GM12878 (cell line): ENCODE data around the gene MAPT. TPM values are rescaled to one million over a fixed set of nuclear protein-coding genes. Genes with fewer than 3 reads are reported as not detected.

Experiments
- ATAC-seq: fragments of 200-7000 bp; cut with Tn5 transposase; 3 replicates; pipeline ENCODE4 v1.9.1; 2020; ENCODE audit warnings: mild to moderate bottlenecking, moderate library complexity
- BruUV-seq: library from RNA; stranded (reverse); fragments of 400-500 nt; replicated peaks from 2 replicates; lab custom pipeline; 2021; lab: Mats Ljungman, UMichigan
- CTCF ChIA-PET: fragments of 300-600 bp; sonication (Branson Sonifier 250); formaldehyde crosslinking; extraction: SDS; loops from one replicate; lab custom pipeline; 2021; ENCODE audit warnings: inconsistent platforms; lab: Yijun Ruan, JAX
- POLR2A ChIA-PET: fragments of 350-600 bp; formaldehyde crosslinking; extraction: SDS; loops from one replicate; lab custom pipeline; 2021; ENCODE audit warnings: inconsistent platforms; lab: Charles Lee
- RAD21 ChIA-PET: fragments of 300-600 bp; sonication (Branson Sonifier 250); formaldehyde crosslinking; loops from one replicate; lab custom pipeline; 2023; ENCODE audit warnings: antibody characterized with exemption; ENCODE audit not compliant: unreplicated experiment; lab: Charles Lee
- SMC1A ChIA-PET: fragments of 300-600 bp; sonication (Branson Sonifier 250); formaldehyde crosslinking; loops from one replicate; lab custom pipeline; 2023; ENCODE audit not compliant: unreplicated experiment, uncharacterized antibody; lab: Charles Lee
- DNase-seq: peaks from one replicate; pipeline ENCODE4 v3.0.0-alpha.2; 2011; ENCODE audit warnings: low read depth, low spot score
- FAIRE-seq: peaks from 3 replicates; lab custom pipeline; 2011; peaks lifted over from hg19 to GRCh38; lab: Jason Lieb, UNC
- H2AFZ ChIP-seq: 2 replicates; pipeline ENCODE4 v1.6.0; 2011; ENCODE audit warnings: low read depth, low read length, control low read depth; ENCODE audit not compliant: control insufficient read depth
- H3K27ac ChIP-seq: 2 replicates; pipeline ENCODE4 v1.5.1; 2011; ENCODE audit warnings: control low read depth; ENCODE audit not compliant: control insufficient read depth, insufficient read depth
- H3K27me3 ChIP-seq, 2 experiments: replicated peaks in 1 of 2; 2 replicates each; pipeline versions ENCODE4 v1.6.0 to v1.6.1; 2011; ENCODE audit warnings: low read length in 1 of 2; ENCODE audit not compliant: control insufficient read depth in 2 of 2, insufficient read depth in 2 of 2
- H3K36me3 ChIP-seq, 2 experiments: 2 replicates each; pipeline ENCODE4 v1.5.1; 2011; ENCODE audit warnings: low read length in 1 of 2; ENCODE audit not compliant: control insufficient read depth in 2 of 2, insufficient read depth in 2 of 2
- H3K4me1 ChIP-seq: 2 replicates; pipeline ENCODE4 v1.6.1; 2011; ENCODE audit warnings: mild to moderate bottlenecking, low read length, moderate library complexity, mixed read lengths; ENCODE audit not compliant: control insufficient read depth, insufficient read depth
- H3K4me2 ChIP-seq: 2 replicates; pipeline ENCODE4 v1.6.0; 2011; ENCODE audit warnings: control low read depth; ENCODE audit not compliant: control insufficient read depth, insufficient read depth
- H3K4me3 ChIP-seq: fragments of 200-600 bp; sonication (generic); 2 replicates; pipeline ENCODE4 v1.5.1; 2016
- H3K79me2 ChIP-seq: 2 replicates; pipeline ENCODE4 v1.6.0; 2011; ENCODE audit warnings: low read length; ENCODE audit not compliant: control insufficient read depth, insufficient read depth
- H3K9ac ChIP-seq: 2 replicates; pipeline ENCODE4 v1.8.0; 2011; ENCODE audit warnings: low read length, control low read depth, mixed read lengths; ENCODE audit not compliant: control insufficient read depth, insufficient read depth
- H3K9me3 ChIP-seq: replicated peaks from 3 replicates; pipeline ENCODE4 v1.5.1; 2011; ENCODE audit warnings: mild to moderate bottlenecking, low read length; ENCODE audit not compliant: control insufficient read depth, insufficient read depth
- H4K20me1 ChIP-seq: 2 replicates; pipeline ENCODE4 v1.6.0; 2011; ENCODE audit not compliant: control insufficient read depth, insufficient read depth
- ASH2L ChIP-seq: fragments of 300-600, 200-600 bp; sonication (generic); IDR thresholded peaks from 2 replicates; pipeline ENCODE4 v1.6.1; 2017; ENCODE audit warnings: low read depth, mild to moderate bottlenecking, borderline replicate concordance
- BHLHE40 ChIP-seq, 2 experiments: fragments of 450-650 bp in 1 of 2; IDR thresholded peaks; 2 replicates each; pipeline ENCODE4 v1.6.1; 2011 to 2017; ENCODE audit warnings: low read depth in 2 of 2, borderline replicate concordance in 1 of 2, improper control_type of control experiment in 1 of 2, low read length in 1 of 2, mild to moderate bottlenecking in 1 of 2
- CHD1 ChIP-seq: IDR thresholded peaks from 2 replicates; pipeline ENCODE4 v1.6.1; 2012; ENCODE audit warnings: low read depth, low read length, improper control_type of control experiment
- CTCF ChIP-seq, 3 experiments: IDR thresholded peaks in 2 of 3; conservative IDR thresholded peaks in 1 of 3; 2 replicates each; pipeline ENCODE4 v1.5.1; 2011; ENCODE audit warnings: low read depth in 3 of 3, low read length in 3 of 3, mild to moderate bottlenecking in 3 of 3, control low read depth in 2 of 3, moderate library complexity in 2 of 3, inconsistent platforms in 1 of 3, mixed read lengths in 1 of 3; ENCODE audit not compliant: control insufficient read depth in 2 of 3, insufficient read depth in 1 of 3; ENCODE audit errors: extremely low read depth in 1 of 3
- EGR1 ChIP-seq, 2 experiments: IDR thresholded peaks; 1 replicate in 1 of 2; 2 replicates in 1 of 2; pipeline ENCODE4 v1.6.1; 2011 to 2012; ENCODE audit warnings: low read depth in 2 of 2, low read length in 2 of 2, borderline replicate concordance in 1 of 2, mild to moderate bottlenecking in 1 of 2, moderate library complexity in 1 of 2
- KLF5 ChIP-seq: fragments of 450-650 bp; IDR thresholded peaks from 2 replicates; pipeline ENCODE4 v1.6.1; 2014; ENCODE audit warnings: mild to moderate bottlenecking; ENCODE audit not compliant: partially characterized antibody
- LARP7 ChIP-seq: fragments of 450-650 bp; IDR thresholded peaks from 2 replicates; pipeline ENCODE4 v1.6.1; 2017; ENCODE audit warnings: mild to moderate bottlenecking
- SP1 ChIP-seq: IDR thresholded peaks from one replicate; pipeline ENCODE4 v1.6.1; 2011; ENCODE audit warnings: low read depth, low read length
- SUZ12 ChIP-seq: fragments of 200-600 bp; sonication (generic); IDR thresholded peaks from one replicate; pipeline ENCODE4 v1.6.1; 2018; ENCODE audit warnings: antibody characterized with exemption, mild to moderate bottlenecking; ENCODE audit not compliant: unreplicated experiment
- ZBED1 ChIP-seq: IDR thresholded peaks from 2 replicates; pipeline ENCODE4 v1.6.1; 2016; ENCODE audit warnings: borderline replicate concordance
- ZNF274 ChIP-seq: IDR thresholded peaks from one replicate; pipeline ENCODE4 v1.8.0; 2011; ENCODE audit not compliant: insufficient read length, insufficient read depth
- WGBS: methylation state at CpG from one replicate; pipeline ENCODE4 v1.1.6; 2016; ENCODE audit warnings: low lambda C conversion rate; ENCODE audit not compliant: insufficient replicate concordance, insufficient coverage; ENCODE audit errors: missing lambda C conversion rate; 5-methylcytosine and 5-hydroxymethylcytosine counted together
- in situ Hi-C: fragments of 300-500 bp; cut with MboI; formaldehyde crosslinking; loops from 9 replicates; pipeline ENCODE4 v1.14.3; 2018; ENCODE audit warnings: mixed read lengths
- intact Hi-C: fragments of 100-400 bp; cut with micrococcal nuclease; formaldehyde crosslinking; loops from one replicate; pipeline ENCODE4 v1.14.2; 2022; ENCODE audit not compliant: unreplicated experiment
- polyA plus RNA-seq, 11 experiments: library from polyadenylated mRNA; depleted of rRNA in 4 of 11; unstranded in 6 of 11; stranded (reverse) in 5 of 11; fragments of >200 nt; fragmentation: Nextera tagmentation in 4 of 11; fragmentation: Illumina TruSeq in 1 of 11; extraction: Ambion mirVana in 4 of 11; extraction: Trizol in 1 of 11; gene quantifications; 1 replicate in 1 of 11; 2 replicates in 10 of 11; pipeline versions ENCODE4 v1.2.1 to v1.2.3, GENCODE V29; 2011 to 2016; ENCODE audit warnings: inconsistent platforms in 2 of 11, missing spikeins in 2 of 11, low read depth in 1 of 11
- total RNA-seq, 4 experiments: library from RNA; depleted of rRNA in 3 of 4; stranded (reverse); fragments of >200 nt in 3 of 4; fragmentation: Illumina TruSeq in 1 of 4; extraction: Trizol in 1 of 4; gene quantifications; 2 replicates each; pipeline versions ENCODE4 v1.2.1 to v1.2.3, GENCODE V29; 2013 to 2021

The MAPT gene
- total and polyA plus RNA-seq, 10 of the 15 experiments (the other 5 are each of a cell fraction or from before 2014, with no cell fraction given), result under 0.01 to 0.05 (median 0.03) TPM; not detected in 7

DNA sequence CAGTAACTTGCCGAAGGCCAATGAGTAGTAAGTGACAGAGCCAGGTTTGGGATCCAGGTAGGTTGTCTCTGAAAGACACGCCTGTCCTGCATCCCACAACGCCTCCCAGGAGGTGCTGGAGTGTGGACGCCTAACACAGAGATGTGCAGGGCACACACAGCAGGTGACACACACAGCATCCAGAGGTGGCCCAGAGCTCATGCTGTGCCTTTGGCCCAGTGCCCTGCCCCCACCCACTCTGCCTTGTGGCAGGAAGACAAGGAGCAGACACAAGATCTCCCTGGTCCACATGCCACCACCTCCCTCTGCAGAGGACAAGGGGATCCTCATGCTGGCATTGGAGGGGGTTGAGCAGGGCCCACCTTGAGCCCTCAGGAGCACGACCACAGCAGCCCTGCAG lies 90.0 kb downstream of the MAPT start:
- Histone ChIP-seq H3K9me3 (no peaks in the 10 kb centered on the region), H3K36me3 (no peaks in the 10 kb centered on the region), H3K79me2 (no peaks in the 10 kb centered on the region), H3K27ac (no peak overlapping the region), H3K9ac (no peak overlapping the region), H4K20me1 (no peaks in the 10 kb centered on the region), H3K4me2 (no peak overlapping the region), H3K4me1 (no peaks in the 10 kb centered on the region), H3K4me3 (no peak overlapping the region), H3K27me3 (no peaks in the 10 kb centered on the region; a peak in 1 of 4 replicates), H2AFZ (no peak overlapping the region)
- no TSS peak for BruUV-seq
- SMC1A ChIA-PET, result interaction anchor here (0.5 kb wide), 1 partner anchor 183 kb away, joined by 3 read pairs; no protein-coding TSS in a partner anchor
- no peak for ATAC-seq
- FAIRE-seq, result no peak
- RAD21 ChIA-PET, result no interaction called here
- WGBS, result 34% methylated on average over 5 of the region's 5 CpGs
- in situ Hi-C loops (no loop called here), intact Hi-C loops (no loop called here)
- POLR2A ChIA-PET, result no interaction called here
- DNase-seq, result no peak
- CTCF ChIA-PET, result no interaction called here
- no peak for TF ChIP-seq CHD1
- no peak for TF ChIP-seq SUZ12
- TF ChIP-seq EGR1 (IDR thresholded peaks at IDR 0.05; ENCODE audit: borderline replicate concordance in 1 of 2, low read depth in 2 of 2, low read length in 2 of 2), result no peak
- TF ChIP-seq ZBED1, result no peak
- TF ChIP-seq SP1, result no peak
- no peak for TF ChIP-seq BHLHE40 (IDR thresholded peaks at IDR 0.05; ENCODE audit: borderline replicate concordance in 1 of 2, low read depth in 2 of 2, low read length in 1 of 2)
- no peak for TF ChIP-seq CTCF (IDR thresholded peaks at IDR 0.05 in 2 of 3, conservative IDR thresholded peaks at IDR 0.05 in 1 of 3; ENCODE audit: control insufficient read depth in 2 of 3, extremely low read depth in 1 of 3, insufficient read depth in 1 of 3, low read depth in 3 of 3, low read length in 3 of 3)
- no peak for TF ChIP-seq KLF5
- no peak for TF ChIP-seq ASH2L
- TF ChIP-seq LARP7, result no peak
- TF ChIP-seq ZNF274, result no peak
